Measurements from ENCODE around the gene RER1.

Gene RER1

GRCh38 chr1:2449636-2450454 lies 58.2 kb downstream of the RER1 start:
- no peak for DNase-seq

GRCh38 chr1:2451741-2452140 lies 60.1 kb downstream of the RER1 start:
- DNase-seq: no peak

- peak; percentile 52 for DNase-seq
Measured at GRCh38 chr1:2452201-2452931, 60.7 kb downstream of the RER1 start.

- DNase-seq: no peak
Measured at GRCh38 chr1:2452932-2453315, 61.3 kb downstream of the RER1 start.

GRCh38 chr1:2454227-2454626 lies 62.6 kb downstream of the RER1 start:
- DNase-seq: no peak
